ENCODE measurements around the gene C19orf67. TPM values are rescaled to one million over a fixed set of nuclear protein-coding genes. Genes with fewer than 3 reads are reported as not detected.
A peak's percentile ranks its signal among the peaks of the same experiment; 100 is the strongest.

Gene C19orf67
- total and polyA plus RNA-seq, 2 experiments from 2014 or later: not detected

GRCh38 chr19:14101003-14101545 is 15.5 kb upstream of the C19orf67 start (continued):
- no peak for TF ChIP-seq ZNF462 (CRISPR knock-in tag; IDR thresholded peaks at IDR 0.05)
- no peak for TF ChIP-seq ZNF114 (CRISPR knock-in tag; IDR thresholded peaks at IDR 0.05)
- no peak for TF ChIP-seq JUNB (IDR thresholded peaks at IDR 0.05; ENCODE audit: unreplicated experiment)
- no peak for TF ChIP-seq POLR2AphosphoS5 (IDR thresholded peaks at IDR 0.05; ENCODE audit: low read depth)
- no peak for TF ChIP-seq EZH2phosphoT487 (IDR thresholded peaks at IDR 0.05; ENCODE audit: unreplicated experiment)
- TF ChIP-seq ETS1 (IDR thresholded peaks at IDR 0.05): no peak

- peak; percentile 72 for DNase-seq (ENCODE audit: low spot score)
- Histone ChIP-seq H3F3A (replicated peaks; ENCODE audit: low read depth) (0 out of 2 replicates have a peak, but pooled peaks cover 17% of the 10 kb centered on the region), H3K4me1 (ENCODE audit: insufficient read depth) (no peaks in the 10 kb centered on the region), H2AFZ (no peak overlapping the region), H3K27ac (ENCODE audit: low read depth) (no peak overlapping the region), H4K20me1 (replicated peaks; ENCODE audit: insufficient read depth) (no peaks in the 10 kb centered on the region; the same call in 1 of the 2 replicates), H3K79me2 (replicated peaks; ENCODE audit: insufficient read depth) (no peaks in the 10 kb centered on the region), H3K36me3 (ENCODE audit: insufficient read depth) (no peaks in the 10 kb centered on the region), H3K4me3 (no peak overlapping the region), H3K4me2 (no peak overlapping the region), H3K9me2 (ENCODE audit: insufficient read depth) (no peaks in the 10 kb centered on the region), H3K27me3 (ENCODE audit: insufficient read depth) (no peaks in the 10 kb centered on the region)
- Mint-ChIP-seq H3K4me1 (no peaks in the 10 kb centered on the region), H3K4me3 (no peak overlapping the region), H3K27me3 (ENCODE audit: insufficient read depth, low read depth, poor library complexity) (peaks cover 8% of the 10 kb centered on the region), H3K27ac (no peak overlapping the region), H3K36me3 (ENCODE audit: low read depth) (peaks cover 20% of the 10 kb centered on the region; the same call in 2 of the 3 replicates), H3K9me3 (peaks cover 15% of the 10 kb centered on the region)
- ATAC-seq: peak; percentile 86
- TF ChIP-seq CTCF (conservative IDR thresholded peaks at IDR 0.05; ENCODE audit: low read depth in 2 of 2) (peak; percentile 48 to 73), EZH2phosphoT487 (IDR thresholded peaks at IDR 0.05; ENCODE audit: unreplicated experiment) (no peak)
Measured at GRCh38 chr19:14097532-14098151, 12.1 kb upstream of the C19orf67 start.
